ENCODE measurements around the gene SLF2.
"Not testable (repeated sequence)": the region's sequence is repeated elsewhere in the genome, so short reads cannot be mapped to it uniquely, and the experiment has no call there.

The SLF2 gene

GRCh38 chr10:100962351-100963080, 49.8 kb downstream of the SLF2 start:
- no peak for DNase-seq (ENCODE audit: low read depth)

DNA sequence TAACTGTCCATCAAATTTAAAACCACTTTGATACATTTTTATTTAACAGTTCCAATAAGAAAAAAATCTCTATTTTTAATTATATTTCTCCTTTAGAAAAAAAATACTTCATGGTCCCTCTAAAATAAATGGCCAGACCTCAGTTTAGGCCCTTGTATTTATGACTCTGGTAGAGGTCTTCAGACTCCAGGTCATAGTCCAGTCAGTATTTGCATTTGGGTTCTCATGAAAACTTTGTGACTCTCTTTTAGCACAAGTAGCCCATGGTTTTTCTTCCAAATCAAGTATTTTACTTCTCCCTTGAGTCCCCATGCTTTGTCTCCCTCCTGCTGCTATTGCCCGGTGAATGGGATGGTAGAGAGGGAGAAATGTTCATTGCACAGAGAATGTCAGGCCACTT, 51.1 kb downstream of the SLF2 start:
- no peak for DNase-seq (ENCODE audit: low read depth)

- DNase-seq (ENCODE audit: low read depth): no peak
These were observed 53.1 kb downstream of the SLF2 start for GRCh38 chr10:100965820-100966219.

- no peak for DNase-seq (ENCODE audit: low read depth)
These were observed 54.1 kb downstream of the SLF2 start for GRCh38 chr10:100966887-100967286.

GRCh38 chr10:100967332-100967731, 54.6 kb downstream of the SLF2 start:
- no peak for DNase-seq (ENCODE audit: low read depth)

DNA sequence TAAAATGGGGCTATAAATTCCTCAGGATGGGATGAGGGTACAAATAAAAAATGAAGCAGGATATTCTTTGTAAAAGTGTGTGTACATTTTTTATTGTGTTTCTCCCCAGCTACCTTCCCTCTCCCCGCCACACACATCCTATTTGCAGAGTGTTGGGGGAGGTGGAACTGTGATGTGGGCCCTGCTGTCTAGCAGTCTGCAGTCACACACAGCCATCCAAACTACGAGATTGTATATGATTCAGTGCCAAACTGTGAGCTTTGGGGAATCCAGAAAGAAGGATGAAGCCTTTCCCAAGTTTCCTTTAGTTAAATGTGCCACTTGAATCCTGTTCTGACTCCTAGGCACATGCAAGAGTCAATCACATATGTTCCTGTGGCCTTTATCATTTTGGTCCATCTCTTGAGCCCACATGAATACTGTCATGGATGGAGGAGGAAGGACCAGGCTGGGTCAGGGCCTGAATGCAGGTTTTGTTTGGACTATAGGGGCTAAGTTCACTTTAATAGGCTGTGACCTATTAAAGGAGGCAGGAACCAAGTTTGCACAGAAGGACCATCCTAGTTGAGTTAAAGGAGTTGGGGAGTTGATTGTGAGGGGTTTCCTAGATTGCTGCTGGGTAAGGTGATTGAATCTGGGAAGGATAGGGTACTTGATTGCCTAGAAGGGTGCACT, 55.4 kb downstream of the SLF2 start:
- DNase-seq (ENCODE audit: low read depth): no peak

DNA sequence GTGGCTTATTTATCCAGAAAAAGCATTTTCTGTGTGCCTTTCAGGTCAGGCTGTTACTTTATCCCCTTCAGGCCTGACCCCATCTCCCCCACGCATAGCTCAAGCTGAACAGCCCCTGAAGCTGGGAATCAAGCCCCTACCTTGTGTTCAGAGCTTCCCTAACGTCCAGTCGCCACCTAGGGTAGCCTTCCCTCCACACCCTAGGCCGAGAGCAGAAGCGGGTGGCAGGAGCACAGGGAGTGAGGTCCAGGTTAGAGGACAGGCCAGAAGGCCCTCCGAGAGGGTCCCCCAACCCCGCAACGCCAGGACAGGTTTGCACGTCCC, 56.1 kb downstream of the SLF2 start:
- no peak for DNase-seq (ENCODE audit: low read depth)

GRCh38 chr10:100969187-100970075, 56.7 kb downstream of the SLF2 start, which contains the start of gene SEMA4G:
TSS of gene SEMA4G (plus strand) at chr10:100969504. CDS start at chr10:100972913, 3,409 bp downstream.
- DNase-seq (ENCODE audit: low read depth): no peak

- no peak for DNase-seq (ENCODE audit: low read depth)
These were observed 57.5 kb downstream of the SLF2 start for GRCh38 chr10:100970076-100970913.

GRCh38 chr10:100970914-100971811, 58.4 kb downstream of the SLF2 start:
- no peak for DNase-seq (ENCODE audit: low read depth)

DNA sequence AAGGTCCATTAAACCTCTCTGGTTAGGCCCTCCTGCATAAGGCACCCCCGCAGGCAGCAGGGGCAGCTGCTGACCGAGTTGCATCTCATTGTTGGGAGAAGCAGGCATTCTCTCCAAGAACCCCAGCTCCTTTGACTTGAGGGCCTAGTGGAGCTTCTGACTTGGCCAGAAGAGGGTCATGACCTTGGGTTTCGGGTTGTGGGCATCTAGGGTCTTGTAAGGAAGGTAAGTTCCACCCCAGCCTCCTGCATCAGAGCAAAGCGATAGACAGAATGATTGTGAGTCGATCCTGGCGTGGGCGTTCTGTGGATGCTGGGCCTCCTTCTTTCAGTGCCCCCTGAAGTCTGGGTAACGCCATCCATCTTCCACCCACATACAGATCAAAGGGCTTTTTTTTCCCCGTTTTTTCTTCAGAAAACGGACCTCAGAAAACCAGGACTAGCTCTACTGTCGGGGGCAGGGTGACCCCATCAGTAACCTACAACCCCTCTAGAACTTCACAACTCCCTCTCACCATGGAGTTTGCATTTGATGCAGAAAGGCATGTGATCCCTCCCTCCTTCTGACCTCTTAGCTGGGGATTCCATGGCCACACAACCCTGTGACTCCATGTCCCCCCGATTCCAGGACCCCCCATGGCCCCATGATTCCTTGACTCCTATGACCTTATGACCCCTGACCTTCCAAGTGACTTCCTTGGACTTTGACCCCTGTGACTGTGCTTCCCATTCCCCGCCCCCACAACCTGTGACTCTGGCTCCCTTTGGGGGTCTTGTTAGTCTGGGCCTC, 59.5 kb downstream of the SLF2 start:
- no peak for DNase-seq (ENCODE audit: low read depth)

- no peak for DNase-seq (ENCODE audit: low read depth)
These were observed 60.3 kb downstream of the SLF2 start for GRCh38 chr10:100972904-100973535.

DNA sequence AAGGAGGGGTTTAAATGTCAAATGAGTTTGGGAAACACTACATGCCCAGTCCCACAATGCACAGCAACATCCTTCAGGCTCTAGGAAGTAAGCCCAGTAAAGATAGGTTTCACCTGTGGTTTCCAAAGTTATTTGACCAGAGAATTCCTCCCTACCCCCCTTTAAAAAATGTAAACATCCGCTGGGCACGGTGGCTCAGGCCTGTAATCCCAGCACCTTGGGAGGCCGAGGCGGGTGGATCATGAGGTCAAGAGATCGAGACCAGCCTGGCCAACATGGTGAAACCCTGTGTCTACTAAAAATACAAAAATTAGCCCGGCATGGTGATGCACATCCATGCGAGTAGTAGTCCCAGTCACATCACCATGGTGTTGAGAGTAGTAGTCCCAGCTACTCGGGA, 62.6 kb downstream of the SLF2 start:
- DNase-seq (ENCODE audit: low read depth): not testable (repeated sequence)

- no peak for DNase-seq (ENCODE audit: low read depth)
These were observed 64.1 kb downstream of the SLF2 start for GRCh38 chr10:100976906-100977305.

GRCh38 chr10:100977436-100977835, 64.7 kb downstream of the SLF2 start:
- no peak for DNase-seq (ENCODE audit: low read depth)

DNA sequence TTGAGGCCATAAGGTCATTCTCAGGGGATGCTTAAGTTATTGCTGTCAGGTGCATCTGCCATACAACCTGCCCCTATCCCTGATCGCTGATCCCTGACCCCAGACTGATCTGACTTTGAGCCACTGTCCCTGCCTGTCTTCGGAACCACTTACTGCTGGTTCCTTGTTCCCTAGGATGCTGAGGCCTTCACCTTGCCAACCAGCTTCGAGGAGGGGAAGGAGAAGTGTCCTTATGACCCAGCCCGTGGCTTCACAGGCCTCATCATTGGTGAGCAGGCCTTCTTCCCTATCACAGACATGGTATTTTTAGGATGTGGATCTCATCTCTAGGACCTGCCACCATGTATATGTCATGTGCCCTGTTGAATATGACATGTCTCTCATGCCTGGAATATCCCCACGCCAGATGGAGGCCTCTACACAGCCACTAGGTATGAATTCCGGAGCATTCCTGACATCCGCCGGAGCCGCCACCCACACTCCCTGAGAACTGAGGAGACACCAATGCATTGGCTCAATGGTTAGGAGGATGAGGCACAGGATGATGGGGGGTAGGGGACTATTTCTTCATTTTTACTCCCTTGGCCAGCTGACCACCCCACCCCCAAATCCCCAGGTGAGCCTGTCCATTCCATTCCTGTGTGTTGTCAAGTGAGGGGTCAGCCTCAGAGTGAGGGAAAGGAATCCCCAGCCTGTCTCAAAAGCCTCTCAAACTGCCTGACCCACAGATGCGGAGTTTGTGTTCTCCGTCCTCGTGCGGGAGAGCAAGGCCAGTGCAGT, 65.5 kb downstream of the SLF2 start:
- DNase-seq (ENCODE audit: low read depth): no peak

- DNase-seq (ENCODE audit: low read depth): no peak
These were observed 66.1 kb downstream of the SLF2 start for GRCh38 chr10:100978901-100979195.

DNA sequence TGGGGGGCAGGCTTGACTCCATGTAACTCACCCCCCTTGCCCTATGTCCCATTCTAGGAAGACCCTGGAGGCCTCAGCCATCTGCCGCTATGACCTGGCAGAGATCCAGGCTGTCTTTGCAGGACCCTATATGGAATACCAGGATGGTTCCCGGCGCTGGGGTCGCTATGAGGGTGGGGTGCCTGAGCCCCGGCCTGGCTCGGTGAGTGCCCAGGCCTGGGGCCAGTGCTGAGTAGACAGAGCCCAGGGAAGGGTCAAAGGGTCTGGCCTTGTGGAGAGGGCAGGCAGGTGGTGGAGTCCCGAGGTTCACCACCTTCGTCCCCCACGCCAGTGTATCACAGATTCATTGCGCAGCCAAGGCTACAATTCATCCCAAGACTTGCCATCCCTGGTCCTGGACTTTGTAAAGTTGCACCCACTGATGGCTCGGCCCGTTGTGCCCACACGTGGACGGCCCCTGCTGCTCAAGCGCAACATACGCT, 67.1 kb downstream of the SLF2 start:
- no peak for DNase-seq (ENCODE audit: low read depth)

- DNase-seq (ENCODE audit: low read depth): no peak
These were observed 67.5 kb downstream of the SLF2 start for GRCh38 chr10:100980311-100980710.
